ENCODE data around the gene LSM14B.
A peak's percentile ranks its signal among the peaks of the same experiment; 100 is the strongest.

Gene LSM14B

DNA sequence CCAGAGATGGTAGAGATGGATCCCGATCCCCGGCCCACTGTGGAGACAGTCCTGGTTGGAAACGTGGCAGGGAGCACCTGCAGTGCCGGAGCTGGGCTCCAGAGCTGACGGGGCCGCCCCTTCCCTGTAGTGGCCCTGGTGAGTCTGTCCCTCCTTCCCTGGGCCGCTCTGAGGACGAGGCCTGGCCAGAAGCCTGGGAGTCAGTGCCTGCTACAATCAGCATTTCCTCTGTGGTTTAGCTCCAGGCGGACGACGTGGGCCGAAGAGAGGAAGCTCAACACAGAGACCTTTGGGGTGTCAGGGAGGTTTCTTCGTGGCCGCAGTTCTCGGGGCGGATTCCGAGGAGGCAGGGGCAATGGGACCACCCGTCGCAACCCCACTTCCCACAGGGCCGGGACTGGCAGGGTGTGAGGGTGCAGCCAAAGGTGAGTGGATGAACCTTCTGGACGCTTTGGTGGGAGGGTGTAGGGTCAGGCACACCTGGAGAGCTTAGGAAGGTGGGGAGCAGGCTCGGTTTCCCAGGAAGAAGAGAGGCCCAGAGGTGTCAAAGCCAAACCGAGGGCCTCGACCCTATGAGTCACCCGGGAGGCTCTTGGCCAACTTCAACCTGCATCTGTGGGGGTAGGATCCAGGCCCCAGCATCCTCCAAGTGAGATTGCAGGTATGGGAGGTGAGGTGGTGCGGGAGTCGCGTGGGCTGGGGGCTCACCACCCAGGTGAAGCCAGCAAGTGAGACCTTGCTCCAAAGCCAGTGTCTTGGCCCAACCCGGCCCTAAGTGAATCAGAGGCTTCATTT is 11.0 kb downstream of the LSM14B start:
- DNase-seq (ENCODE audit: low read depth): peak; percentile 9

DNA sequence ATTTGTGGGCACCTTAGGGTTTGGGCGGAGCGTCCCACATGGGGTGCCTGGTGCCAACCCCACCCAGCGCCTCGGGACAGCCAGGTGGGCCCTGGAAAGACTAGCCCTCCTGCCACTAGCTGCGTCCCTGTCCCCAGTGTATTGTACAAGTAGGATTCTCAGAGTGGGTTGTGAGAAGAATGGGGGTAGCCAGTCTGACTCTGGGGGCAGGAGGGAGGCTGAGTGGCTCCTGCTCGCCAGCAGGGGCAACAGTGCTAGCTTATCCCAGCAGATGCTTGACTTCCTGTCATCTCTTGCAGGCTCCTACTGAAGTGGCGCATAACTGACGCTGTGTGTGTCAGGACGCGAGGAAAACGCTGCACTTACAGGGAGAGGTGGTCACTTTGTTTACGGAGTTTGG is 11.6 kb downstream of the LSM14B start:
- no peak for DNase-seq (ENCODE audit: low read depth)

DNA sequence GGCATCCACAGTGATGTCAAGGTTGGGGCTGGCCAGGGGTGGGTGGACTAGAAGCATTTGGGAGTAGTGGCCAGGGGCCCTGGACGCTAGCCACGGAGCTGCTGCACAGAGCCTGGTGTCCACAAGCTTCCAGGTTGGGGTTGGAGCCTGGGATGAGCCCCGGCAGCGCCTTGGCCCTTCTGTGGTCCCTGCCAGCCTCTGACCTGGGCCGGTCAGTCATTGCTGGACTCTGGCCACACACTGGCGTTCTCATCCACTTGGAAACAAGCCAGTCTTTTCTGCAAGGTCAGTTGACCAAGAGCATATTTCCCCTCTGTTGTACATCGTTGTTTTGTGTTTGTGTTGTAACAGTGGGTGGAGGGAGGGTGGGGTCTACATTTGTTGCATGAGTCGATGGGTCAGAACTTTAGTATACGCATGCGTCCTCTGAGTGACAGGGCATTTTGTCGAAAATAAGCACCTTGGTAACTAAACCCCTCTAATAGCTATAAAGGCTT is 12.5 kb downstream of the LSM14B start:
- DNase-seq (ENCODE audit: low read depth): peak; percentile 21

DNA sequence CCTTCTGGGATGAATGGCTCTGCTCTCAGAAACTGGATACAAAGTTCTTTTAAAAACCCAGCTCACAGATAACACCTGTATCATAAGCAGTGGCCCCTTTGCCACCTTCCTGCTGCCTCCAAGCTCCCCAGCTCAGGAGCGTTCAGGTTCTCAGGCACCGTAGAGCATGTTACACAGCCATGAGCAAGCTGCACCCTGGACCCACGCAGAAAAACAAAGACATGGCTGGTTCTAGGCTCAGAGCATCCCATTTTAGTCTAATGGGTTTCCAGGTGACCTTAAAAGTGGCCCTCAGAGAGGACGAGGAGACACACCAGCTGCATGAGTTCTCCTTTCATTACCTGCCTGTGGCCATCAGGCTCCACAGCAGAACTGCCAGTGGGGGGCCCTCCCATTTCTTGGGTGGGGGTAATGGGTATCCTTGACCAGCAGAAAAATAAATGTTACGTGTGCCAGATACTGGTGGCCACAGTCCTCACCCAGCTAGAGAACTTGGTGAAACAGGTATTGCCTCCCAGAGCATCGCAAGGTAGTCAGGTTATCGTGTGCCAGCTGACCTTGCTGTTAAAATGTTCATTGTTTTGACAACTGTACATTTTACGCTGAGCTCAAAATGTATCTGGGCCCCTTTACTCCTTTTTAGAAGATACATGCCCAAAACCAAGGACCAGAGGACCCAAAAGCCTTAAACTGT is 13.4 kb downstream of the LSM14B start:
- no peak for DNase-seq (ENCODE audit: low read depth)

DNA sequence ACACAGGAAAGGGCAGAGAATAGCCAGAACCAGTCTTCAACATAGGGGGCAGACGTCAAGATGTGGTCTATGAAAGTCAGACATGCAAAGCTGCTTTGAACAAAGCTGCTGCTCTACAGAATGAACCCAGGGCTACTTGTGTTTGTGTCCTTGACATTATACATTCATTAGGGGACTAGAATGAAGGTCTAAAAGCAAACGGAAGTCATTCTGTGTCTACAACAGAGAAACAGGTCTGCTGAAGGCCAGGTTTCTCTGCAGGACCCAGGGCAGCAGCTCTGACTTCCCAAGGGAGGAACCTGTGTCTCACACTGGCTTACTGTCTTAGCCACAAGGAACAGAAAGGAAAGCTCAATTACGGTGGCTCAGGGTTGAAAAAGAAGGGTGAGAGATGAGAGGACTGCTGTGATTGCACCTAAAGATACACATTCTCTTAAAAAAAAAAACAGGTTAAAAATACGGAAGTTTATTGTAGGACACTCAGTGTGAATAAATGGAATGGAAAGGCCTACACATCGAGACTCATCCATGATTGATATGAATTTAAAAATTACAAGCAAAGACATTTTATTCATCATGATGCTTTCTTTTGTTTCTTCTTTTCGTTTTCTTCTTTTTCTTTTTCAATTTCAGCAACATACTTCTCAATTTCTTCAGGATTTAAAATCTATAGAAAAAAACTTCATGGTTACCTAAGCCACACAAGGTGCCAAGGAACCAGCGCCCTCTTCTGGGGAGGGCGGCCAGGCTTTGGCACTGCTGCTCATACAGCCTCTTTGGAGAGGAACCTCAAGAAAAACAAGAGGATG is 14.2 kb downstream of the LSM14B start:
- no peak for DNase-seq (ENCODE audit: low read depth)

DNA sequence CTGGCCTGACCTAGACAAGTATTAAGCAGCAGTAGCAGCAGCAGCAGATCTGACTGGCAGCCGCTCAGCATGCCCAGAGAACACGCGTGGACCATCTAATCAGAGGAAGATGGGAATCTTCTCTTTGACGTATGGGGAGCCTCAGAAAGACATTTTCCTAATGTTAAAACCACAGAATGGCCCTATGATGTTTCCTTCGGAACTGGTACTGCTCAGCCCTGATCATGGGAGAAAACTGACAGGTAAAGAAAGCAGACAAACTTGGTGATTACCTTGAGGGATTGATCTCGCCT is 14.8 kb downstream of the LSM14B start:
- DNase-seq (ENCODE audit: low read depth): no peak

DNA sequence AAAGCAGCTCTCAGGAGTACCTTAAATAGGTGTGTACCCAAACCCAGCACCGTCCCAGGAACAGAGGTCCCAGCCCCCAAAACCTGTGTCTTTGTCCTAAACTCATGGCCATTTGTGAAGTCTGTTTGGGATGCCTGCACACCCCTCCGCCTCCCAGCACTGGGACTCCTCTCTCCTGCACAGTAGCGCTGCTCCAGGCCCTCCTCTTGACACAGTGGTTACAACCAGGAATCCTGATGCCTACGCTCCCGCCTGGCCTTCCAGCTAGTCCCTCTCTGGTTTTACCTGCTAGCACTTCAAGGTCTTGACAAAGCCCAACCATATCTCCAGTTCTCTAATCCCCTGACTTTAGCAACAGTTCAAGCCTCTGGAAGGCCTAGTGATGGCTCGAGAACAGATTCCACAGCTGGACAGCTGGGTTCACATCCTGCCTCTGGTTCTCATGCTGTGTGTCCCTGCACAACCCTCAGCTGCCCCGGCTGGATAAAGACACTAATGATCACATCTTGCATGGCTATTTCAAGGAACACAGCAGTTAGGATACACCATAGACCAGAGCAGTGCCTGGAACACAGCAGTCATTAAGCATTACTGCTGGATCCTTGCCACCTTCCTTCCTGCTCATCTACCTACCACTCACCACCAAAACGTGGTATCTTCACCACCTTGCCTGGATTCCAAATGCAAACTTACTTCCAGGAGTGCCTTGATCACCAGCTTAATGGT is 15.4 kb downstream of the LSM14B start:
- DNase-seq (ENCODE audit: low read depth): no peak

DNA sequence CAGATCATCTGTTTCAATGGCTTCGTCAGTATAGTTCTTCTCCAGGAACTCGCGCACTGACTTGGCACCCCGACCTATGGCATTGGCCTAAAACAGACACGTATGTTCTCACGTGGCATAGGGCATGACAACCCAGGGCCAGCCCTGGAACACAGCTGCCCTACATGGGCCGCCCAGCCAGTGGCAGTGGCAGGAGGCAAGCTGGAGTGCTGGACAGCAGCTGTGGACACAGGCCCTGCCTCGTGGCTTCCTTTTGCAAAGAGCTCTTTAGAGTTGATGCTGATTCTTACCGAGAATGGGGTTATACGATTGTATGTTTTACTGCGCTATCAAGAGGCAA is 15.9 kb downstream of the LSM14B start:
- no peak for DNase-seq (ENCODE audit: low read depth)

DNA sequence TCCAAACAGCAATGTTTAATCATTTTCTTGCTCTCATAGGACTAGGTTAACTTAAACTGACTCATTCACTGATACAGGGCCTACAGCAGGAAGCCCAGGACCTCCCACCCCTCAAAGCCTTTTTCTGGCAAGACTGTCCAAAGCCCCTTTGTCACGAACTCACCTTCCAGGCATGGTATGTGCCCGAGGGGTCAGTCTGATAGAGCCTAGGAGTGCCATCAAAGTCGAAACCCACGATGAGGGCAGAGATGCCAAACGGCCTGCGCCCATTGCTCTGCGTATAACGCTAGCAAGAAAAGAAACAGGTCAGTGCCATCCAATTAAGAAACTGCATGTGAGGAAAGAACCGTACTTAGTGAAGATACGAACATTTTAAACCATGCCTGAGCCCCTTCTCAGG is 16.6 kb downstream of the LSM14B start:
- no peak for DNase-seq (ENCODE audit: low read depth)

DNA sequence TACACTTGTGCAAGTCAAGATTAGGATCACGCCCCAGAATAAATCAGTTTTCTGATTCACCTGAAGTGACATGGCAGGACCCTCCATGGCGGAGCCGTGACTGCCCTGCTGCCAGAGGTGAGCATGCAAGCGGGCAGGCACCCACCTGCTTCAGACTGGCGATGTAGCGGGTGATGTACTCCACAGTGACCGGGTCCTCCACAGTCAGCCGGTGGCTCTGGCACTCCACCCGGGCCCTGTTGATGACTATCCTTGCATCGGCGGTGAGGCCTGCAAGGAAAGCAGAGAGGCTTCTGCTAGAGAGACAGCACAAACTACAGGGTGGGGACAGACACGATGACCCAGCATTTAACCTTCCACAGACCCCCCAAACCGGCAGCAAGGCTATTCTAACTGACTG is 17.4 kb downstream of the LSM14B start:
- no peak for DNase-seq (ENCODE audit: low read depth)

DNA sequence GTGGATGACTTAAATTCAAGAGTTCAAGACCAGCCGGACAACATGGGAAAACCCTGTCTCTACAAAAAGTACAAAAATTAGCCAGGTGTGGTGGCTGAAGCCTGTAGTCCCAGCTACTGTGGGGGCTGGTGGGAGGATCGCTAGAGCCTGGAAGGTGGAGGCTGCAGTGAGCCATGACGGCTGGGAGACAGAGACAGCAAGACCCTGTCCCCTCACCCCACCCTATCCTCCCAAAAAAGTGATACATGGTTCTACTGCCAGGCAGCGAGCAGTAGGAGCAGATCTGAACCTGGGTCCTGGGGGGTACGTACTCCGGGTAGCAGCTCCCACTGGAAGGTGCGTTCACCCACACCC is 18.7 kb downstream of the LSM14B start:
- no peak for DNase-seq (ENCODE audit: low read depth)

DNA sequence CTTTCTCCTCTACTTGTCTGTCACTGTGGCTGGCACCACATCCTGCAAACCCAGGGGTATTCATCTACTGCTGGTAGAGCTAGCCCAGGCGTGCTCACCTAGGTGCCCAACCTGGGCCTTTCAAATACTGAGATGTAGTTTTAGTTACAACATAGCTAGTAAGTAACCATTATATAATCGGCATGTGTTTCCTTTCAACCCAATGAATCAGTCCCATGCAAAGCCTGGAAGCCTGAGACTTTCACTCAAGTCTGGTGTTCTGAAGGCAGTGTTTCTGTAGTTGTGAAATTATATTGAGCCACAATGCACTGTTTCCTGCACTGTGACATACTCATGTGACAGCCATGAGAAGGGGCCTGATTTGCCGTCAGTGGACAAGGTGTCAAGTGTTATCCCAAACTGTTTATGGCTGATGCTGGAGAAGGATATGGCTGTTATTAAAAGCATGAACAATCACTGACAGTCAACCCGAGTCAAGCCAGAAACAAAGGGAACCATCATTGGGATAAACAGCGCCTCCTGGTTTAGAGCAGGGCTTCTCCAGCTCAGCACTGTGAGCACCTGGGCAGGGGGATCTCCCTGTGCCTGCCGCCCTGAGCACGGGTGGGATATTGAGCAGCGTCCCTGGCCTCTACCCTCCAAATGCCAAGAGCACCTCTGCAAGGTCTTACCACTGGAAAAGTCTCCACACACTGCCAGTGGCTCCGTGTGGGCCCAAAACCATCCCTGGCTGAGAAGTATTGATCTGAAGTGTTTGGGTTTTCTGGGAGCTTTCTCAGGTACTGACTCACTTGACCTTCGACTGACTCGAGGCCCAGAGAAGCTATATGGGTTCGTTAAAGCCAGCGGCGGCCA is 19.3 kb downstream of the LSM14B start:
- no peak for DNase-seq (ENCODE audit: low read depth)

DNA sequence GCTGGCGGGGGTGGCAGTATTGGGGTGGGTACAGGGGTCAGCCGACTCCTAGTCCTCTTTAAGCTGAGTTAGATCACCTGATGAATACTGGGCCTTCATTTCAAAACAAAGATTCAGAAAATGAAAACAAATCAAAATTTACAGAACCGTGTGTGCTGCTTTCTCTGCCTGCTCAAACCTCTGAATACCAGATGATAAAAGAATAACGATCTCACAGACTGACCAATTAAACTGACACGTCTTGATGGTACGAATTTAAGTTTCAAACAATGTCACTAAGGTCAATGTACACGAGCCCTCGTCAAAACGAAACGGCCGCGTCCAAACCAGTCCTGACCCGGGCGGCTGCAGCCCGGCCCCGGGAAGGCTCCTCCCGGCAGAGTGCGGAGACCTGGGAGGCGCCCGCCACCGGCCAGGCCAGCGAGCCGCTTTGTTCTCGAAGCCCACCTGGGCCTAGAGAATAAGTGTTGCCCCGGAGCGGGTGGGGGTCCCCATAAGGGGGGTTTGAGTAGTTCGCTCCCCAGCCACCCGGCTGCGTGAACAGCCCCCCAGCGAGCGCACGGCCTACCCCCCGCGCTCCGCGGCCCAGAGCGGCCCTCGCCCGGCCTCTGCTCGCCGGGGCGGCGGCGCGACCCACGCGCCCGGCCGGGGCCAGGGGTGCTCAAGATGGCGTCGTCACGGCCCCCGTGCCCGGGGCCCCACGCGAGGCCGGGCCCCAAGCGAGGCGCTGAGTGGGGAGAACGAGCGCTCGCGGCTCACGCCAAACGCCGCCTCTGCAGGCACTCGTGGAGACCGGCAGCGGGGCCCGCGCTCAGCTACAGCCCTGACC is 20.2 kb downstream of the LSM14B start:
- DNase-seq (ENCODE audit: low read depth): no peak

DNA sequence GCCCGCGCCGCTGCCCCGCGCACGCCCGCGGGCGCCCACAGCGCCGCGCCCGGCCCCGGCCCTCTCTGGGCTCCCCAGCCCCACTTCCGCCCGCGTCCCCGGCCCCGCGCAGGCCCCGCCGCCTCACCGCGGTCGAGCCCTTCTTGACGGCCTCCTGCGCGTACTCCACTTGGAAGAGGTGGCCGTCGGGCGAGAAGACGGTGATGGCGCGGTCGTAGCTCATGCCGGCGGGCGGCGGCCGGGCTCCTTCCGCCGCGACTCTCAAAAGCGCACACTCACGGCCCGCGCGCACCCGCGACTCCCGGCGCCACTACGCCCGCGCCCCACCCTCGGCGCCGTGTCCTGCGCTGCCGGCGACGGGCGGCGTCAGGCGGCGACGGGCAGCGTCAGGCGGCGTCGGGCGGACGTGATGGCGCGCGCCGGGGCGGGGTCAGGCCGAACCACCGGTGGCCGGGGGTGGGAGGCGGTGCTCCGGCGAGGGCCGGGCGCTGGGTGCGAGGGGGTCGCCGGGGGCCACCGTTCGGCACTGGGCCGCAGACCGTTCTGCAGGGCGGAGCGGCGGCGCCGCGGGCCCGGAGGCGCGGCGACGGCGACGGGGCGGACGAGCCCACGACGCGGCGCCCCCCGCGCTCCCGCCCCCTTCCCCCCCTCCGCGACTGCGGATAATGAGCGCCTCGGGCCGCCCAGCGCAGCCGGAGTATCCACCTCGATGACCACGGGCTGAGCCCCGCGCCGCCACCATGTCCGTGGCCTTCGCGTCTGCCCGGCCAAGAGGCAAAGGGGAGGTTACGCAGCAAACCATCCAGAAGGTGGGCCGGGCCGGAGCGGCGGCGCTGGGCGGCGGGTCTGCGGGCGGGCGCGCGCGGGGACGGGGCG is 21.0 kb downstream of the LSM14B start, which contains the start of the genes PSMA7 and SS18L1:
TSS of gene PSMA7 (minus strand) at position 314 of the 876 bp plus-strand sequence. CDS start at position 223, 91 bp downstream.
TSS of gene SS18L1 (plus strand) at position 689 of the 876 bp plus-strand sequence. CDS start at position 741, 52 bp downstream.
- peak; percentile 77 for DNase-seq (ENCODE audit: low read depth)

DNA sequence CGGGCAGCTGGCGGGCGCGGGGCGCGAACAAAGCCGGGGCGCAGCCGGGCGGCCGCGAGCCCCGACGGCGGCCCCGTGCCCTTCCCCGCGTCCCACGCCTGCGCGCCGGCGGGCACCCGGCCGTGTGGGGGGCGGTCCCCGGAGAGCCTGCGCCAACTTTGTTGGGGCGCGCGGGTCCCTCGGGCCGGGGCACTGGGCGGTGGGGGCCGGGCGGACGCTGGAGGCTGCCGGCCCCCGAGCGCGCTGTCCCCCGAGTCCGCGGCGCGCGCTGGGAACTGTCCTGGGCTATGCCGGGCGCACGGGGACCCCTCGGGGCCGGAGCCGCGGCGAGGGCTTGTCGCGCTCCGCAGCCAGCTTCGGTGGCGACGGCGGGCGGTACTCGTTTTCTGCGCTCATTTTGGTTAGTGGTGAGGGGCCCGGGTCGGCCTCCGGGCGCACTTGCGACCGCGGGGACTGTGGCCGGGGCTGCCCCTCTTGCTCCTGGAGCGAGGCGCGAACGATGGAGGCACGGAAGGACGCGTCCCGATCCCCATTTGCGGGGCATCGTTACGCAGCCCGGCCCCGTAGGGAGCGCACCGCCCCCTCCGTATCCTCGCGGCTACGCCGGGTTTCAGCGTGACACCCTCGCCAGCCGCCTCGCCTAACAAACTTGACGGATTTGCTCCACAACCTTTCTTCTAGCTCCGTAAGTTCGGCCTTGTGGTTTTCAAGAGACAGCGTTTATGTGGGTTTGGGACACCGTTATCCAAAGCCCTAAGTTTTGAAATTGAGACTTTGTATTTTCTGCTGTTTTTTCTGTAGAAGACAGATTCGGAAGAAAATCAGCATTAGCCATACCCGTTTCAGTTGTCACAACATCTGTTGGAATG is 21.9 kb downstream of the LSM14B start:
- DNase-seq (ENCODE audit: low read depth): no peak

DNA sequence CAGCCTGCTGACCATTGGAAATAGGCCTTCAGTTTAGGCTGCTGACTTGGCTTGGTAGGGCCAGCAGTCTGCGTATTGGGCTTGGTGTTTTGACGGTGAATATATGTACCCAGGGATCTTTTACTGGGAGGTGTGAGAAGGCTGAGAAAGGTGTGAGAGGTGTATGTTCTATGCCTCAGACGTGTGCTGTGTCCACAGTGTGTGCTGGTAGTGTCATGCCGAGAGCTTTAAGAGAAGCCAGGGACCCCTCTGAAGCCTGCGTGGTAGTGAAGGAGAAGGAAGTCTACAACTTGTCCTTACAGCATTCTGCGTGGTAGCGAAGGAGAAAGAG is 23.4 kb downstream of the LSM14B start:
- no peak for DNase-seq (ENCODE audit: low read depth)

DNA sequence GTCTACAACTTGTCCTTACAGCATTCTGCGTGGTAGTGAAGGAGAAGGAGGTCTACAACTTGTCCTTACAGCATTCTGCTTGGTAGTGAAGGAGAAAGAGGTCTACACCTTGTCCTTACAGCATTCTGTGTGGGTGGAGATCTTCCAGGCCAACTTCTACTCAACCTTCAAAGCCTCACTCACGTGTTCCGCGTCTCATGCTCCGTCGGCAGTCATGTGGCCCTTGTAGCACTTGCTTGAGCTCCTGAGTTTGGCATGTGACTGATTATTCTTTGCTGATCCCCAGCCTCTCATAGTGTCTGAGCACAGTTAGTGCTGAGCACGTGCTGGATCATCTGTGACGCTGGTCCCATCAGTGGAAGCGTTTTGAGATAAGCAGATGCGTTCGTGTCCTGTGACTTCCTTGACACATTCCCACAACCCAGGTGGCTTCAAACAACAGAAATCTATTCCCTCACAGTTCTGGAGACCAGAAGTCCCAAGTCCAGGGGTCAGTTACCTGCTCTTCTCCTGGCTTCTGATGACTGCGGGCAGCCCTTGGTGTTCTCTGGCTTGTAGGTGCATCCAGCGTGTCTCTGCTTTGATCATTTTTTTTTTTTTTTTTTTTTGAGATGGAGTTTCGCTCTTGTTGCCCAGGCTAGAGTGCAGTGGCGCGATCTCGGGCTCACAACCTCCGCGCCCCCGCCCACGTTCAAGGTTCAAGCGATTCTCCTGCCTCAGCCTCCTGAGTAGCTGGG is 23.9 kb downstream of the LSM14B start:
- no peak for DNase-seq (ENCODE audit: low read depth)

DNA sequence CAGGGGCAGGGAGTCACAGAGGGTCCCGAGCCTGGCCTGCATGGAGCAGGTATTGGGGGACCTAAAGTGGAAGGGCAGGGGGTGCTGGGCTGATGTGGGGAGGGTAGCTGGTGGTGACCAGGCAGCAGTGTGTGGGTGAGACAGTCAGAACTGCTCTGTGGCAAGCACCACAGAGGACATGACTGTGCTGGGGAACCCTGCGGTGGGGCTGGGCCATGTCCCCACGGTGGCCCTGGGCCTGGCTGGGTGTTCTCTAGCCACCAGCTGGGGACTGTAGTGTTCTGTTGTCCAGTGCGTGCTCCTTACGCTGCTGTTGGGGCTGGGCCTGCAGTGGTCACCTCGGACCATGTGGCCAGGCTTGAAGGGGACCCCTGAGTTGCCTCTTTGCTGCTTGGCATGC is 24.9 kb downstream of the LSM14B start:
- no peak for DNase-seq (ENCODE audit: low read depth)
